Subcutaneous abdominal adipose tissue (tissue), 5 donors: ENCODE data around the gene USP9X.
"Not testable (repeated sequence)": the region's sequence is repeated elsewhere in the genome, so short reads cannot be mapped to it uniquely, and the experiment has no call there.

Experiments used
- H3K27ac ChIP-seq: one replicate; pipeline ENCODE4 v1.7.0; 2013; ENCODE audit warnings: low read depth, mild to moderate bottlenecking, inconsistent platforms, low read length, moderate library complexity
- H3K27me3 ChIP-seq, 5 donors: one replicate each; pipeline ENCODE4 v1.7.0; 2013; ENCODE audit warnings: low read length in 5 of 5, inconsistent platforms in 1 of 5; ENCODE audit not compliant: control insufficient read depth in 5 of 5, insufficient read depth in 4 of 5
- H3K36me3 ChIP-seq, 5 donors: one replicate each; pipeline ENCODE4 v1.7.0; 2013; ENCODE audit warnings: low read length in 5 of 5; ENCODE audit not compliant: control insufficient read depth in 5 of 5, insufficient read depth in 5 of 5
- H3K4me1 ChIP-seq, 5 donors: one replicate each; pipeline ENCODE4 v1.7.0; 2013; ENCODE audit warnings: low read length in 5 of 5, mild to moderate bottlenecking in 3 of 5, moderate library complexity in 1 of 5; ENCODE audit not compliant: control insufficient read depth in 5 of 5, insufficient read depth in 5 of 5
- H3K4me3 ChIP-seq, 5 donors: one replicate each; pipeline ENCODE4 v1.7.0; 2013; ENCODE audit warnings: low read length in 5 of 5, low read depth in 1 of 5
- H3K9ac ChIP-seq, 5 donors: one replicate each; pipeline ENCODE4 v1.7.0; 2013; ENCODE audit warnings: low read length in 5 of 5, mild to moderate bottlenecking in 4 of 5, moderate library complexity in 3 of 5
- H3K9me3 ChIP-seq, 5 donors: one replicate each; pipeline ENCODE4 v1.7.0; 2013; ENCODE audit warnings: low read length in 5 of 5; ENCODE audit not compliant: control insufficient read depth in 5 of 5
- donor health status: healthy.
- donor health status: healthy.
- donor health status: healthy.
- donor health status: healthy.
- donor health status: healthy.

Gene USP9X

DNA sequence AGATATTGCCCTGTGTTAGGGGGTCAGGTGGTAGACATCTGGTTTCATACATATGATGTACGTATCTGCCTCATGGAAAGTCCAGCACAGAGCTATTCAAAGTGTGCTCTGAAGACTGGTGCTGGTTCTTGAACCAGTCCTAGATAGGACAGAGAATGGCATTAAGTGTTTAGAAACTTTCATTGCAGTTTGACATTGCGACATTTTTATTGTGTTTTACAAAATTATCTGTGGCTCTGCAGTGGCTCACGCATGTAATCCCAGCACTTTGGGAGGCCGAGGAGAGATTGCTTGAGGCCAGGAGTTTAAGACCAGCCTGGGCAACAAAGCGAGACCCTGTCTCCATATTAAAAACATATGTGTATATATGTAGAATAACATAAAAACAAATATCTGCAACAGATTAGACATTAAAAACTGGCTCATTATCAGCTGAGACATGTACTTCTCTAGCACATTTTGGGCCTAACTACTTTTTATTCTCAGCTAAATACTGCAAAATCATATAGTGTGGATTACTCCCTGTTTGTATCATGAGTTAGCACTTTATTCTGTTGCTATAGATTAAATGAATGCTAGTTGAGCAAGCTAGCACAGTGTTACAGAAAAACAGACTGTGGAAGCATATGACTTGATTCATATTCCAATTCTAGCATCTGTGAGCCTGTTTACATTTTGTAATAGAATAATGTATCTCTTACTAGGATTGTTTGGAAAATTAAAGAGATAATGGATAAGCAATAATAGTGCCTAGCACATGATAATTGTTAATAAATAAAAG is 57.1 kb downstream of the USP9X start:
- H3K36me3 ChIP-seq, result peaks cover 12 to 42% (median 17%) of the 10 kb centered on the region in 5 donors

GRCh38 chrX:41144873-41145272 is 59.6 kb downstream of the USP9X start:
- H3K9me3 ChIP-seq, result no peaks in the 10 kb centered on the region
- H3K4me1 ChIP-seq, result peaks cover 0 to 2% (median 0%) of the 10 kb centered on the region in 5 donors
- H3K9ac ChIP-seq, result no peak overlapping the region
- H3K36me3 ChIP-seq, result peaks cover 23 to 45% (median 35%) of the 10 kb centered on the region in 5 donors
- H3K27me3 ChIP-seq, result no peaks in the 10 kb centered on the region
- no peak overlapping the region for H3K4me3 ChIP-seq
- no peak overlapping the region for H3K27ac ChIP-seq

More for the DNA sequence above, 57.1 kb downstream of the USP9X start:
- H3K9me3 ChIP-seq, result no peaks in the 10 kb centered on the region
- H3K9ac ChIP-seq, result no peak overlapping the region
- H3K27ac ChIP-seq, result no peak overlapping the region
- peaks cover 0 to 5% (median 0%) of the 10 kb centered on the region in 5 donors for H3K4me1 ChIP-seq
- H3K27me3 ChIP-seq, result no peaks in the 10 kb centered on the region
- H3K4me3 ChIP-seq, result no peak overlapping the region

DNA sequence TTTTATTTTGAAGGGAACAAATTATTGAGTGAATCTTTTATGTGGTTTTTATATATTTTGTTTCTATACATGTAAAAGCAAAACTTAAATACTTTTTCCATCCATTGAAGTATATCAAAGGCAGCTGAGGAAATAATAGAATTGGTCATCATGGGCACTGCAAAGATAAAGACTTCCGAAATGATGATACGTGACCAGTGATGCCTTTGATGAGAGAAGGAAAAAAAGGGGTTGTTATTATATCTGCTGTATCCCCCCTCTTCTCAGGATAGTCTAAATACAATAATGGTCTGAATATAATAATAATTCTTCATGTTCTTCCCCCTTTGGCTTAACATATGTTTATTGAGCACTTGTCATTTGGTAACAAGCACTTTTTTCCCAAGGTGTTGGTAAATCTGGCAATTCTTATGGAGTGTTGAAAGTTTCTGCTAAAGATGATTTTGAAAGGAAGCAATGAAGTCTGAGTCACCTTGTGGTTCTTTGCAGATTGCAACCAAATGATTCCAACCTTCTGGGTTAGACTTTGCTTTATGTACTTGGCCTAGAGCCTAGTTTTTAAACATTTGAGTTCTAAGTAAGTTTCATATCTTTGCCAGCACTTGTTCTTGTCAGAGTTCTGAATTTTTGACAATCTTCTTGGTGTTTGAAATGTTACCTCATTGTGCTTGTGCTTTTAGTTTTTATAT is 60.8 kb downstream of the USP9X start:
- H3K9me3 ChIP-seq, result no peaks in the 10 kb centered on the region
- no peaks in the 10 kb centered on the region for H3K27me3 ChIP-seq
- H3K4me1 ChIP-seq, result peaks cover 0 to 2% (median 0%) of the 10 kb centered on the region in 5 donors
- no peak overlapping the region for H3K27ac ChIP-seq
- H3K9ac ChIP-seq, result no peak overlapping the region
- H3K4me3 ChIP-seq, result no peak overlapping the region
- H3K36me3 ChIP-seq, result peaks cover 23 to 42% (median 38%) of the 10 kb centered on the region in 5 donors

GRCh38 chrX:41148553-41148952 is 63.3 kb downstream of the USP9X start:
- H3K4me1 ChIP-seq, result no peaks in the 10 kb centered on the region
- H3K36me3 ChIP-seq, result peaks cover 28 to 45% (median 38%) of the 10 kb centered on the region in 5 donors
- no peaks in the 10 kb centered on the region for H3K27me3 ChIP-seq
- no peak overlapping the region for H3K27ac ChIP-seq
- H3K9ac ChIP-seq, result no peak overlapping the region
- no peaks in the 10 kb centered on the region for H3K9me3 ChIP-seq
- no peak overlapping the region for H3K4me3 ChIP-seq

DNA sequence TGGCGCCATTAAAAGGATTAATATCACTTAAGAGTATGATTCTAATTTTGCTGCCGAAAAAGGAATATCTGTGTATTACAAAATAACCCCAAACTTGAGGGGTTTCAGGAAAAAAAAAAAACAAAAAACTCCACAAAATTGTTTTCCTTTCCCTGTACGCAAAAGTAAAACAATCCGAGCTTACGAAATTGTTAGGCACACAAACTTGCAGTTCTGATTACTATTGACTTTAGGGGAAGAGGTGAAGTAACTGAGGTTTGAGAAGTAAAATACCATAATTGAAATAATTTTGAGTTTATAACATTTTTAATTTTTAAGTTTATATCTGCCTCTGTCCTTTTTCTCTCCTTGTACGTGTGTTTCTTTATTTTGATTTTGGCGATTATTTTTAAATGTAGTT is 64.8 kb downstream of the USP9X start:
- H3K36me3 ChIP-seq, result peaks cover 25 to 43% (median 39%) of the 10 kb centered on the region in 5 donors
- H3K9ac ChIP-seq, result no peak overlapping the region
- H3K27ac ChIP-seq, result no peak overlapping the region
- no peak overlapping the region for H3K4me3 ChIP-seq
- H3K9me3 ChIP-seq, result no peaks in the 10 kb centered on the region
- no peaks in the 10 kb centered on the region for H3K4me1 ChIP-seq
- no peaks in the 10 kb centered on the region for H3K27me3 ChIP-seq

GRCh38 chrX:41151726-41152125 is 66.5 kb downstream of the USP9X start:
- H3K4me1 ChIP-seq, H3K4me3 ChIP-seq, H3K27ac ChIP-seq, H3K27me3 ChIP-seq, H3K9me3 ChIP-seq, H3K9ac ChIP-seq: not testable (repeated sequence)
- H3K36me3 ChIP-seq, result peaks cover 30 to 55% (median 45%) of the 10 kb centered on the region in 5 donors

DNA sequence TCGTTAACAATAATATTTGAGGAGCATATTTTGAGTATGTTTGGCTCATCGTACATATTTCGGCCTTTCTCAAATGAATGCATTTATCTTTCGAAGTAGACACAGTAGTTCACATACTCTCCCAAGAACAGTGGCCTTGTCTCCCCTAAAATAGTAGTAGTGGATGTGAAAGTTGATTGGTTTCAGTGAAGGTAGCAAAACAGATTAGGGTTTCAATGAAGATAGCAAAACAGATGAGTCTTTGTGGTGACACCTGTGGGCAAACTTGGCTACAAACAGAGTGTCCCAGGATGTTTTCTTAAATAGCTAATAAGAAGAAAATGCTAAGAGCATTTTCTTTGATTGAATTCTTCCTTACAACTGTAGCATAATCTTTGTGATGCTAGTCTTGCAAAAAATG is 67.0 kb downstream of the USP9X start:
- H3K4me3 ChIP-seq, result no peak overlapping the region
- no peaks in the 10 kb centered on the region for H3K27me3 ChIP-seq
- H3K9ac ChIP-seq, result no peak overlapping the region
- H3K4me1 ChIP-seq, result no peaks in the 10 kb centered on the region
- peaks cover 33 to 60% (median 50%) of the 10 kb centered on the region in 5 donors for H3K36me3 ChIP-seq
- H3K9me3 ChIP-seq, result no peaks in the 10 kb centered on the region
- H3K27ac ChIP-seq, result no peak overlapping the region

DNA sequence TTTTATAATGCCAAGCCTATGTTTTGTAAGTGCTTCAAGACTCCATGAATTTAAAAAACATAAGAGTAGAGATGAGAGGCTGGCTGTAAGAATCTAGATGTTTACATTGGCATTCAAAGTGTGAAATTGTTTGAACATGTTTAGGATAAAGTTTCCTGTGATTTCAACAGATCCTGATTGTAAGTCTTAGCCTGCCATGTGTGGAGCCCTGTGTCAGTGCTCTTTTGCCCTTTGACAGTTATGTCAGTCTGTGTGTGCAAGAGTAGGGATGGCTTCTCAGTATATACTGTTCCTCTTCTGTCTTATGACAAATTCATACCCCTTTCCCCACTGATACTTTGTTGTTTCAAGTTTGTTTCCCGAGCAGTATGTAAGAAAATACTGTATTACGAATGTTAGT is 68.2 kb downstream of the USP9X start:
- H3K4me1 ChIP-seq, result no peaks in the 10 kb centered on the region
- H3K4me3 ChIP-seq, result no peak overlapping the region
- no peak overlapping the region for H3K9ac ChIP-seq
- no peak overlapping the region for H3K27ac ChIP-seq
- H3K36me3 ChIP-seq, result peaks cover 30 to 57% (median 44%) of the 10 kb centered on the region in 5 donors
- H3K9me3 ChIP-seq, result no peaks in the 10 kb centered on the region
- no peaks in the 10 kb centered on the region for H3K27me3 ChIP-seq

DNA sequence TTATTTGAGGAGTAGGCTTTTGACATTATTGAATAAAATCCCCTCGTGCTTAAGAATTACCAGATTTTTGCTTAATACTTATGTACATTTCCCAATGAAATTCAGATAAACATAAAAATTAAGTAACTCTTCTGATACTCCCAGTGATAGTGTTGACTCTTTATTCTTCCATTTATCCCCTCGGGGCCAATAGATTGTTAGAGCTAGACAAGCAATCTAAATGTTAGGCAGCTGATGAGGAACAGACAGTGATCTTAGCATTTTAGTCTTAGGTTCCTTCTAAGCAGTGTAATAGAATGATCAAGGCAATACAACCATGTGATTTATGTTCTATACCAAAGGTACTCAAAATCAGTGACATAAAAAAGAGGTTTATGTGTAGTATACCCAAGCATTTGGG is 68.7 kb downstream of the USP9X start:
- no peak overlapping the region for H3K4me3 ChIP-seq
- no peaks in the 10 kb centered on the region for H3K4me1 ChIP-seq
- H3K9ac ChIP-seq, result no peak overlapping the region
- H3K27ac ChIP-seq, result no peak overlapping the region
- no peaks in the 10 kb centered on the region for H3K9me3 ChIP-seq
- H3K36me3 ChIP-seq, result peaks cover 28 to 55% (median 39%) of the 10 kb centered on the region in 5 donors
- H3K27me3 ChIP-seq, result no peaks in the 10 kb centered on the region

DNA sequence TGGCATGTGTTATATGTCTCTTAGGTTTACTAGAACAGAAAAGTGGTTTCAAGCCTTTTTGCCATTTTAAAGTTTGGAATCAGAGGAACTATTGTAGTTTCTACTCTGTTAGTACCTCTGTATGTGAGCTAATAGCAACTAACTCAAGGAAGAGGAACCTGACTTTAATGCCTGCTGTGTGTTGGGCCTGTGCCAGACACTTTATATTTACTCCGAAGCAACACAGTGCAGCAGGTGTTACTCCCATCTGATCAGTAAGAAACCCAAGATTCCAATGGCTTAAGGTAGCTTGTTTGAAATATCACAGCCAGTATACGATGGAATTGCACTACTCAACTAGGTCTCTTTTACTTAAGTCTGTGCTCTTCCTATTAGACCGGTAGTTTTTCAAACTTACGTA is 79.2 kb downstream of the USP9X start:
- Histone ChIP-seq H3K9me3 (no peaks in the 10 kb centered on the region), H3K4me1 (no peaks in the 10 kb centered on the region), H3K4me3 (no peak overlapping the region), H3K36me3 (peaks cover 9 to 38% (median 27%) of the 10 kb centered on the region in 5 donors), H3K27ac (no peak overlapping the region), H3K27me3 (no peaks in the 10 kb centered on the region), H3K9ac (no peak overlapping the region)
